Measurements from ENCODE around the gene ANGPTL8.

DNA sequence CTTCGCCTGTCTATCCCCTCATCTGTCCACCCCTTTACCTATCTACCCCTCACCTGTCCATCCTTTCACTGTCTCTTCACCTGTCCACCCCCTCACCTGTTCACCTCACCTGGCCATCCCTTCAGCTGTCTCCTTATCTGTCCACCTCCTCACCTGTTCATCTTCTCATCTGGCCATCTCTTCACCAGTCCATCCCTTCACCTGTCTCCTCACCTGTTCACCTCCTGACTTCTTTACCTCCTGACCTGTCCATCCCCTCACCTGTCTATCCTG lies 28.8 kb upstream of the ANGPTL8 start:
- no peak for TF ChIP-seq POLR2A (IDR thresholded peaks at IDR 0.05; ENCODE audit: low read length)
- no peak for TF ChIP-seq GATA1 (IDR thresholded peaks at IDR 0.05; ENCODE audit: low read depth, low read length)
